GM21367 (cell line): ENCODE measurements around the gene LMO2.
"Not testable (repeated sequence)": the region's sequence is repeated elsewhere in the genome, so short reads cannot be mapped to it uniquely, and the experiment has no call there.

ENCODE experiments used
- ATAC-seq: cut with Tn5 transposase; IDR thresholded peaks from one replicate; pipeline ENCODE4 v1.9.1; 2021; ENCODE audit not compliant: unreplicated experiment

LMO2 gene

GRCh38 chr11:33827206-33827605 lies 64.7 kb downstream of the LMO2 start:
- ATAC-seq: no peak

GRCh38 chr11:33825854-33826560 lies 65.9 kb downstream of the LMO2 start:
- no peak for ATAC-seq

- ATAC-seq: not testable (repeated sequence)
These were observed 68.9 kb downstream of the LMO2 start for GRCh38 chr11:33822981-33823380.

- ATAC-seq: no peak
These were observed 72.4 kb downstream of the LMO2 start for GRCh38 chr11:33819278-33820035.
